IPS-NIHi7 (cell line): ENCODE data around the gene GPR35.

Source experiments
- DNase-seq: peaks from one replicate; pipeline ENCODE4 v3.0.0; 2012; ENCODE audit warnings: mixed read lengths; ENCODE audit errors: extremely low spot score

Gene GPR35, protein sequence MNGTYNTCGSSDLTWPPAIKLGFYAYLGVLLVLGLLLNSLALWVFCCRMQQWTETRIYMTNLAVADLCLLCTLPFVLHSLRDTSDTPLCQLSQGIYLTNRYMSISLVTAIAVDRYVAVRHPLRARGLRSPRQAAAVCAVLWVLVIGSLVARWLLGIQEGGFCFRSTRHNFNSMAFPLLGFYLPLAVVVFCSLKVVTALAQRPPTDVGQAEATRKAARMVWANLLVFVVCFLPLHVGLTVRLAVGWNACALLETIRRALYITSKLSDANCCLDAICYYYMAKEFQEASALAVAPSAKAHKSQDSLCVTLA

DNA sequence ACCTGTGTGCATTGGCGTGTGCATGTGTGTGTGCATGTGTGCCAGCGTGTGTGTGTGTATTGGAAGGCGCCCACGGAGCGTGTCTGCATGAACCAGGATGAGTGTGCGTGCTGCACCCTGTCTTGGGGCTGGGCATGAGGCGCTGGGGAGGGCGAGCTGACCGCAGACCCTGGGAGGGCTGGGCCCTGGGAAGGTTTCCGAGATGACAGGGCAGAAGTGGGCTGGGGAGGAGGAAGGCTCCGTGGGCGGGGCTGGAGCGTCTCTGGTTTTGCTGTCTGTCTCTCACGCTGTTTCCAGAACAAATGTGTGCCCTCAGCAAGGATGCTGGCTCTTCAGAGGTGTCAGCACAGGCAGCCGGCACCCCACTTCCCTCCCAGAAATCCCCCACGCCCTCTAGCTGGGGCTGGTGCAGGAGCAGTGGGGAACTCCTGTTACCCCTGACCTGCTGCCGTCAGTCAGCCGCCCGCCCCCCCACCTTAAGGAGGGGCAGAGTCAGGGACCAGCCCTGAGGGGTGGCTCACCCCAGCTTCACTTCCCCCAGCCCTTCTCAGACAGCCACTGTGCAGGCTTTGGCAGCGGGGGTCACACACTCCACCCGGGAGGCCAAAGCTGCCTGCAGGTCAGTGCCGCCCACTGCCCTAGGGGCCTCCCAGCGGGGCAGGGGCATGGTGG, at the start of gene GPR35:
GPR35 (plus strand) TSS at position 531 of the 672 bp plus-strand sequence. CDS start 4,473 bp downstream, outside the sequence.
- DNase-seq = no peak

DNA sequence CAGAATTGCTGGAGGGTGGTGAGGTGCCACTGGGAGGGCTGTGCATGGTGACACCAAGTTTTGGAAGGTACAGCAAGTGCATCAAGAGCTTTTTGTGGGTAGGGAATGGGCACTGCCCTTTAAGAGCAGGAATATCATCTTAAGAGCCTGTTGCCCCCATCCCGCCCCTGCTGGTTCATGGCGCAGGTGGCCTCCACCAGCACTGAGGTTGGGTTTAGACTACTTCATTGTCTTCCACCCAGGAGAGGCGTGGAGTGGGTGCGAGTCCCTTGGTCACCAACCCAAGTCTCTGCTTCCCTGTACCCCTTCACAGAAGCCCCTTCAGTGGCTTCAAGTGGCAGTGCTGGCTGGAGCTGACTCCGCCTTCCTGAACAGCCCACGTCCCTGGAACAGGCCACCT, 49.2 kb upstream of the GPR35 start:
- DNase-seq = no peak

DNA sequence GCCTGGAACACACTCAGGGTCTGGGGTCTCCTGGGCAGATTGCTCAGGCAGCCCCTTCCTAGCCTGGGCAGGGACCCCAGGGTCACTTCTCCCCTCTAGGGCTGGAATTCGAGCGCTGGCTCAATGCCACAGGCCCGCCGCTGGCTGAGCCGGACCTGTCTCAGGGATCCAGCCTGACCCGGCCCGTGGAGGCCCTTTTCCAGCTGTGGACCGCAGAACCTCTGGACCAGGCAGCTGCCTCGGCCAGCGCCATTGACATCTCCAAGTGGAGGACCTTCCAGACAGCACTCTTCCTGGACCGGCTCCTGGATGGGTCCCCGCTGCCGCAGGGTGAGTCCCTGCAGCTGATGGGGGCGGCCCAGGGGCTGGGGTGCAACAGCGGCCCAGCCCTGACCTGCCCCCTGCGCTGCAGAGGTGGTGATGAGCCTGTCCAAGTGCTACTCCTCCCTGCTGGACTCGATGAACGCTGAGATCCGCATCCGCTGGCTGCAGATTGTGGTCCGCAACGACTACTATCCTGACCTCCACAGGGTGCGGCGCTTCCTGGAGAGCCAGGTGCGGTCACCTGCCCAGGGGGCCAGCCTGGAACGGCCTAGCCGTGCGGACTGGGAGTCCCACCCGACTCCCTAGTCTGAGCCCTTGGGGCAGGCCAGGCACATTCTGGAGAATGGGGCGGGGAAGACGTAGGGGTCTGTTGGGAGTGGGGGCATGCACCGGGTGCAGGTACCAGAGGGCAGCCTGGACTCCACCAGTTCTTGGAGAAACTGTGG, 48.7 kb upstream of the GPR35 start:
- DNase-seq = no peak

DNA sequence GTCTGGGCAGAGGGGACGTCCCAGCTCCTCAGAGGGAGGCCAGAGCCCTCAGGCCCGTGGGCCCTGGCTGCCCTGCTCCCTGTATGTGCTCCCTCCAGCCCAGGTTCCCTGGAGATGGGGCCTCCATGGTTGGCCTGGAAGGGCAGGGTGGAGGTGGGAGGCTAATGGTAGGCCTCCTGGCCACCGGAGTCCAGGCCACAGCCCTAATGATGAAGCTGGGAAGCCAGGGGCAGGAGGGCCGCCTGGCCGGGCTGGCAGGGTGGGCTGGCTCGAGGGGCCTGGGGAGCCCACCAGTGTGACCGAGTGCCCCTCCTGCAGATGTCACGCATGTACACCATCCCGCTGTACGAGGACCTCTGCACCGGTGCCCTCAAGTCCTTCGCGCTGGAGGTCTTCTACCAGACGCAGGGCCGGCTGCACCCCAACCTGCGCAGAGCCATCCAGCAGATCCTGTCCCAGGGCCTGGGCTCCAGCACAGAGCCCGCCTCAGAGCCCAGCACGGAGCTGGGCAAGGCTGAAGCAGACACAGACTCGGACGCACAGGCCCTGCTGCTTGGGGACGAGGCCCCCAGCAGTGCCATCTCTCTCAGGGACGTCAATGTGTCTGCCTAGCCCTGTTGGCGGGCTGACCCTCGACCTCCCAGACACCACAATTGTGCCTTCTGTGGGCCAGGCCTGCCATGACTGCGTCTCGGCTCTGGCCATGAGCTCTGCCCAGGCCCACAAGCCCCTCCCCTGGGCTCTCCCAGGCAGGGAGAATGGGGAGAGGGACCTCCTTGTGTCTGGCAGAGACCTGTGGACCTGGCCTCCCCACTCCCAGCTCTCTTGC, 47.8 kb upstream of the GPR35 start:
- DNase-seq = no peak

DNA sequence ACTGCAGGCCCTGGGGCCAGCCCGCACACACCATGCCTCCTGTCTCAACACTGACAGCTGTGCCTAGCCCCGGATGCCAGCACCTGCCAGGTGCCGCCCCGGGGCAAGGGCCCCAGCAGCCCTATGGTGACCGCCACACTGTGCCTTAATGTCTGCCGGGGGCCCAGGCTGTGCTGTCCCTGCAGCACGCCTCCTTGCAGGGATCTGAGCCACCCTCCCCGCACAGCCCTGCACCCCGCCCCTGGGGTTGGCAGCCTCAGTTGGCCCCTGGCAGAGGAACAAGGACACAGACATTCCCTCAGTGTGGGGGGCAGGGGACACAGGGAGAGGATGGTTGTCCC, 47.2 kb upstream of the GPR35 start:
- no peak for DNase-seq

DNA sequence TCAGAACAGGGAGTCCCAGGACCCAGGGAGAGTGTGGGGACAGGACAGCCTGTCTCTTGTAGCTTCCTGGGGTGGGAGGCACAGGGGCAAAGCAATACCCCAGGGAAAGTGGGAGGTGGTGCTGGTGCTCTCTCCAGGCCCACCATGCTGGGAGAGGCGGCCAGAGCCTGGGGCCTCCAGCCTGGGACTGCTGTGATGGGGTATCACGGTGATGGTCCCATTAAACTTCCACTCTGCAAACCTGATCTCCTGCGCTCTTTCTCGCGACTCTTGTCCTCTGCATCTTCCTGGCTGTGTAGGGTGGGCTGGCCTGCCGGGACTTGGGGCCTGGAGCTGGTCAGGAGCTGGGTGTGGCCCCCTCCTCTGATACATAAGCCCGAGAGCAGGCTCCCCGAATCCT, 46.8 kb upstream of the GPR35 start:
- DNase-seq = no peak

DNA sequence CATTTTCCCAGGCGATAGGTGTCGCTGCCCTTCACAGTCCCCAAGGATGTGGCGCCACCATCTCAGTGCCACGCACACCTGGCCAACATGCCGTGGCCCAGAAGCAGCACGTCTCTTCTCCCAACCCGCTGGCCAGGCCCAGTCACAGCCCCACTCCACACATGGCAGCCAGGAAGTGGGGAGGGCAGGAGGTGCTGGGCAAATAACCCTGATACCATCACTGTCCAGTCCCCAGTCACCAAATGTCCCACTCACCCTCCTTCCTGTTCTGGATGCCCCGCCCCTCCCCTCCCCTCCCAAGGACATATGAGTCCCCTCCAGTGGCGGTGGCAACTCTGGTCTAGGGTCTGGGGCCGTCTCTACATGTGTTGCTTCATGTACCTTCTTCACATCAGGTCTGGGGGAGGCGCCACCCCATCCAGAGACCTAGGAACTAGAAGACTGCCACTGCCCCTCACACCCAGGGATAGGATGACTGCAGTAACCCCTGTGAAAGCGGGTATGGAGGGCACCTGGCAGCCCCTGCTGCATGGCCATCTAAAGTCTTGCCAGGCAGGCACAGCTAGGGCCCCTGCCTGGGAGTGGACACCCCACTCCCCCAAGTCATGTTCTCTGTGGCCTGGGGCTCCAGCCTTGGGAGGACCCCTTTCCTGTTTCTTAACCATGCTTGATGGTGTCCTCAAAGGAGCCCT, 46.1 kb upstream of the GPR35 start:
- DNase-seq = no peak

DNA sequence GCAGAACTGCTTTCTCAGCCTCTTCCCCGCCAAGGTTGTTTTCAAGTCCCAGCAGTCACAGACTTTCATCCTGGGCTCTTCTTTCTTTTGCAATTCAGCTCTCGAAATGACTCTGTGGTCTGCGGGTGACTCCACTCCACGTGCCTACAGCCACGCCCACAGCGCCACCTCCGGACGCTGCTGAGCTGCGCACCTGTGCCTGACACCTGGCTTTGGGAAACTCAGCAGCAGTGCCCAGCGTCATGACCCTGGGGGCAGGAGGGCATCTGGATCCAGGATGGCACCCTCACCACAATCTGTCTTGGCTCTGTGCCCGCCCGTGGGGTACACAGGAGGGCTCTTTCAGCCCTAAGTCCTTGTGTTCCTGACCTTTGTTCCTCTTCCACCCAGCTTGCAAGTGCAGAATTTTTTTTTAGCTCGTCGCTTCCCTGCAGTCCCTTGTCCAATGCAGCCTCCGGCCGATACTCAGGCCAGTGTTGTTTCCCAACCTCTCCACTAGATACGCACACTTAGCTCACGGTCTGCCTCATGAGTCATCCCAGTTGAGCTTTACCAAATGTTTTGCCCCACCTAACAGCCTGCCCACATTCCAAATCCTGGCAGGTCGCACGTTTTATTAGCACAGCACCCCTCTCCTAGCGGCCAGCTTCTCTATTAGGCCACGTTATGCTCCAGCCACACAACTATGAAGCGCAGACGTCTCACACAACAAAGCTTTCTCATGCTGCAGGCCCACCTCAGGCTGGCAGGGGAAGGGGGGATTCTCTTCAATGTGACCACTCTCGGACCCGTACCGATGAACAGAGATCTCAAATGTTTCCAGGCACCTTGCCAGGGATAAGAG, 45.3 kb upstream of the GPR35 start:
- peak; percentile 45 for DNase-seq

DNA sequence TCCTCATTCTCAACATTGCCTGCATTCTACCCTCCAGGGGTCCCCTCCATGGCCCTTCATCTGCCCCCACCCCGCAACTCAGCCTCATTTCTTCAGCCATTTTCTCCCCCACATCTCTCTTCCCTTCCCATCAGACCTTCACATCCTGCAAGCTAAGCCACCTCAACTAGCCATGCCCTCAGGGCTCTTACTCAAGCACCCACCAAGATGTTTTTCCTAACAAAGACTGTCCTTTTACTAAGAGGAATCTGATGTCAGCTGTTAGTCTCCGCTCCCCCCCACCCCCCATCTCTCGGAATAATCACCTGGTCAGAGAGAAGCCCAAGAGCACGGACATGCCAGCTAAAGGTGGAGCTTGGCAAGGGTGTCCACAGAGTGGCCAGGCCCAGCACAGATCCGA, 43.5 kb upstream of the GPR35 start:
- no peak for DNase-seq

DNA sequence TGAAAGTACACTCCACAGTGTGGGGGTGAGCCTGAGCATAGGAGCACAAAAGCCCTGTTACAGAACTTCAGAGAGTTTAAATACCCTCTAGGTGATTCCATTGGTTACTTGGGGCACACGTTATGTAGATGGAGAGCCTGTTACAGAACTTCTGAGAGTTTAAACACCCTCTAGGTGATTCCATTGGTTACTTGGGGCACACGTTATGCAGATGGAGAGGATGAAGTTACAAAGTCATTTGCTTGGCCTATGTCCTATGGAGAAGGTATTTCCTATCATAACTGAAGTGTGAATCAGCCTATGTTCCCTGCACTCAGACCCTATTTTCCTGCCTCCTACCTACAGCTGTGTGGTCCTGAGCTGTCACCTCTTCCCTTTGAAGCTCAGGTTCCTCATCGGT, 42.5 kb upstream of the GPR35 start:
- DNase-seq = no peak

DNA sequence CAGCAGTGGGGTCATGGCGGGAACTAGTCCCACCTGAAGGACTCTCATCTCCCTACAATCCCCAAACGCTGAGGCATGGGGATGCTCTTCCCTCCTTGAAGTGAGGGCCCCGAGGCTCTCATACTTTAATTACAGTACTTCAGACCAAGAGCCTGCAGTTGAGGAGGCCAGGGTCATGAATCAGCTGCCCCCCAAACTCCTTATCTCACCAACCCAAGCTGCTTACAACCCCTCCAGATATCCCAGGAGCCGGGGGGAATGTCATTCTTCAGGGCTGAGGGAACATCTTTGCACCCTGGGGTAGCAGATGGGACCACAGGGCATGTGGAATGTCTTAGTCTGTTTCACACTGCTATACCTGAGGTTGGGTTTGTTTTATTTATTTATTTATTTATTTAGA, 41.5 kb upstream of the GPR35 start:
- no peak for DNase-seq

DNA sequence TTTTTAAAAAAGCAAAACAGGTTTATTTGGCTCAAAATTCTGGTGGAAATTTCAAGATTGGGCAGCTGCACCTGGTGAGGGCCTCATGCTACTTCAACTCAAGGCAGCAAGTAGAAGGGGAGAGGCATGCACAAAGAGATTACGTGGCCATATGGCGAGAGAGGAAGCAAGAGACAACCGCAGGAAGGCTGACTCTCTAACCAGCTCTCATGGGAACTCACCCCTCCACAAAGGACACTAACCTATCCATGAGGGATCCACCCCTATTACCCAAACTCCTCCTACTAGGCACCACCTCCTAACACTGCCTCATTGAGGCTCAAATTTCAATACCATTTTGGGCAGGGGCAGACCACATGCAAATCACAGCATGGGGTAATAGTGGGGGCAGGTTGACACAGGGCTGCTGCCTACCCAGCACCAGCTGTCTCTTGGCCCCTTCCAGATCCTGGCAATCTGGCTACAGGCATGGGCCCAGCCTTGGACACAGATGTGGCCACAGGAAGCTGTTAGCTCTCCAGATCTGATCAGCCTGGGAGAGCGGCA, 40.7 kb upstream of the GPR35 start:
- DNase-seq = peak; percentile 34

DNA sequence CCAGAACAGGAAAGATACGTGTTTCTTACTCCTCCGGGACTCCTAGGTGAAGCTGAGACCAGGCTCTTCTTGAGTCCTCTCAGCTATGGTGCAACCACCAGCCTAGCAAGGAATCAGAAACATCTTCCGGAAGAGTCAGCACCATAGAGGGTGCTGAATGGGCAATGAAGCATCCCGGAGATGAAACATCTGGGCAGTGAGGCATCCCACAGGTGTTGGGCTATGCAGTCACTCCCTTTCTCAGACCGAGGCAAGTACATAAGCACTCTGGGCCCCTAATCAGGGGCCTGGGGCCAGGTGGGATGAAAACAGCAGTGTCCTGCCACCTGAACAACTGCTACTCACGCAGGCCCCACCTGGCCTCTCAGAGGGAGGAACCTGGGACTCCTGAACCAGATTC, 40.2 kb upstream of the GPR35 start:
- no peak for DNase-seq

DNA sequence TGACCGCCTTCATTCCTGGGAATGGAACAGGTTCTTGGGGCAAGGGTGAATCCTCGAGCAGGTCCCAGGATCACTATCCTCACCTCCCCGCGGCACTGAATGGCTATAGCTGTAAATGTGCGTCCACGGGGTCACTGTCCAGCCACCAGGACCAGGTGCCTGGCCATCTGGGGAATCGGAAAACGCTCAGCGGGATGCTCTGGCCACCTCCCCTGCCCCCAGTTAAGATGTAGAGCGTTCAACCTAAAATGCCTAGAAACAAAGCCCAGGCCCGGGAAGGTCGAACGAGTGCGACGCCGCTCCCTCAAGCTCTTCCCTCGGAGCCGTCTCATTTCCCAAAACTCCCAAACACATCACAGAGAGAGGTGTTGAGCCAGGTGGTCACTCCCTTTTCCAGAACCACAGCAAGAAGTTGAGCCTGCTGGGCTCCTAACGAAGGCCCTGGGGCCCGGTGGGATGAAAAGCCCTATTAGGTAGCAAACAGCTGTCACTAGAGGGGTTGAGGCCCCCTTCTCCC, 39.5 kb upstream of the GPR35 start:
- no peak for DNase-seq

DNA sequence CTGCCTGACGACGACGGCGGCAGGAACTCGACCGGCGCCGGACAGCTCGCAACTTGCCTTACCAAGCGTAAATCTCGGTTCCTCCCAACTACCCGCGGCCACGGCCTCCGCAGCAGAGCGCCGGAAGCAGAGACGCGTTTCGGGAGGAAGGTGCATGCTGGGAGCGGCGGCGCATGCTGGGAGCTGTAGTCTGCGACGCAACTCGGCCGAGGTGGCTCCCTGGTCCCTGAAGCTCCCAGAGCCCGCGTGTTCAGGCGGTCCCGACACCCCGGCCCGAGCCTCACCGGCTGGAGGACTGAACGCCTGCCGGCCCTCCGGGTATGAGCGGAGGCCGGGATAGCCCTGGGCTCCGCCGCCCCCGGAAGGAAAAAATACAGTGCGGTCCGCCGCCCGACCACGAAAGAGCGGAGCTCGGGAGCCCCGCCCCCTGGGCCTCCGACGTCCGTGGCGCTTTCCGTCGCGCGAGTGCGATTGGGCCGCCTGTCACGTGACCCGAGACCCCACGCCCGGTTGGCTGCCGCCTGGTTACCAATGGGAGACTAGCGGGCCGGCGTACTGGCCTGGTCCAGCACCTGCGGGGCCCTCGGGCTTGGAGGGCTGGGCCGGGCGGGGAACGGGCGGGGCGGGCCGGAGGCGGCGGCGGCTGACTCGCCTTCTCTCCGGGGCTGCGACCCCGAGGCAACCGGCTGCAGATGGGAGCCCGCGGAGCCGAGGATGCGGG, 38.9 kb upstream of the GPR35 start, which contains the start of gene CAPN10:
CAPN10 (plus strand) TSS at position 537 of the 721 bp plus-strand sequence; CDS start at position 715, 178 bp downstream.
- peak; percentile 97 for DNase-seq

DNA sequence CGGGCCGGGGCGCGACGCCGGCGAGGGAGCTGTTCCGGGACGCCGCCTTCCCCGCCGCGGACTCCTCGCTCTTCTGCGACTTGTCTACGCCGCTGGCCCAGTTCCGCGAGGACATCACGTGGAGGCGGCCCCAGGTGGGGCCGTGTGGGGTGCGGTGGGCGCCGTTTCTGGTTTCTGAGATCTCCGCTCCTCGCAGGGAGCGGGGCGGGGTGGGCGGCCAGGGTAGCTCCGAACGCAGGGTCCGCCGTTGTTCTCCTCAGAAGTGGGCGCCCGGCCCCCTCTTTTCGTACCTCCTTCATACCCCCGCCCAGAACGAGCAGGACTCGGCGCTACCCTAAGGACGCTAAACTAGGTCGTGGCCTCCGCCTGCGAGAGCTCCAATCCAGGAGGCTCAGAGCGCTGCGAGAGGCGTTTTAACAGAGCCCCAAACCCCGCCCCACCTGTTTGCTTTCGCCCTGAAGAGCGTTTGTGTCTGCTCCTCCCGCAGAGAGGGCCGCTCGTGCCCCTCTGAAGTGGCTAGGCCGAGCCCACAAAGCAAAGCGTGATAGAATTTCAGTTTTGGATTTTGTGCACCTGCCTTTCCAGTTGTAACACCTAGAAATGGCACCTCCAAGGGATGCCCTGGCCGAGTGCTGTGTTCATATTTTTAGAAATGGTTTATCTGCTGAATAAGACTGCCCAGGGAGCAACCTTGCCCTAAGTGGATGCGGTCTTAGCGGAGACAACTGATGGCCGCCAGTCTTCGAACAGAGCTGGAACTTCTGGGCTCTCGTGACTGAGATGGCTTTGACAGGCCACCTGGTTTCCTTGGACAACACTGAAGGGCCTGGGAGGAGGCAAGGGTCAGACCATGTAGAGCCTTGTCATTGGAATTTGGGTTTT, 38.1 kb upstream of the GPR35 start:
- peak; percentile 55 for DNase-seq

DNA sequence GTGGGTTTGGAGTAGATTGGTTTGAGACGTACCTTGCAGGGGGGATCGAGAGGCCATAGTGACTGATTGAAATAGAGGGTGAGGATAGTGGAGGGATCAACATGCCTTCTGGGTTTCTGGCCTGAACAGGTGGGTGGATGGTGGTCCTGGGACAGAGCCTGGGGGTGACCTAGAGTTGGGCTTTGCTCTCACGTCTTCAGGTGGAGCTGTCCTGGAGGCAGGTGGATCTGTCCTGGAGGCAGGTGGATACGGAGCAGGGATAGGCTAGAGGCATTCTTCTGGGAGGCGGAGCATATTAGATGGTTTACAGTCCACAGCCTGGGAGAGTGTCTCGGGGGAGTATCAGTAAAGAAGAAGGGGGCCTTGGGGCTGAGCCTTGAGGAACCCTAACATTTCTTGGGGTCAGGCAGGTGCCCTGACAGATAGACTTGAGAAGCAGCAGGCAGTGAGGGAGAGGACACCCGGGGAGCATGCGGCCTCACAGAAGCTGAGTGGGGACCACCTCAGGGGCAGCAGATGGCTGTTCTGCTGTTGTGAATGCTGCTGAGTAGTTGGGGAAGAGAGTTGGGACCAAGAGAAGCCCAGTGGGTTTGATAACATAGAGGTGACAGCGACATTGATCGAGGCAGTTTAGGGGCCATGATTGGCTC, 37.1 kb upstream of the GPR35 start:
- no peak for DNase-seq

DNA sequence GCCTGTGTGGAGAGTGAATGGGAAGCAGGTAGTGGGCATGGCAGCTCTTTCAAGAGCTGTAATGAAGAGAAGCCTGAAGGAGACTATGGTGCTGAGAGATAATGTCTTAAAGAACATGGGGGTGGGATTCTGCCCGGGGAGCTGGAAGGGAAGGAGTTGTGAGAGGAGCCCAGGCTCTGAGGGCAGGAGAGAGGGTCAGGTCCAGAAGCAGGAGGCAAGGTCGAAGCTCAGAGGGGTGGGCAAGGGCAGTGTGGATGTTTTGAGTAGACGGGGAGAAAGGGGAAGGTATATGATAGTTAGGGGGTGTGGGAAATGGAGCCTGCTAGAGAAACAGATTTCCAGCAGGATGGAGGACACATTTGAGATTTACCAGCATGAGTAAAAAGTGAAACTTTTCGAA, 36.6 kb upstream of the GPR35 start:
- DNase-seq = no peak
